Right cardiac atrium (tissue), 5 donors: ENCODE data around the gene RUNDC1. TPM values are rescaled to one million over a fixed set of nuclear protein-coding genes. Genes with fewer than 3 reads are reported as not detected.
A peak's percentile ranks its signal among the peaks of the same experiment; 100 is the strongest.

Source experiments
- ATAC-seq, 2 donors: fragments of 200-7000 bp; cut with Tn5 transposase; one replicate each; pipeline versions ENCODE4 v1.8.0 to v1.9.1; 2020; ENCODE audit warnings: moderate library complexity in 2 of 2, mild to moderate bottlenecking in 1 of 2
- DNase-seq, 3 donors: peaks; one replicate each; pipeline ENCODE4 v3.0.0-alpha.2; 2020
- H3K27ac ChIP-seq: one replicate; pipeline ENCODE4 v1.5.1; 2013; ENCODE audit warnings: mild to moderate bottlenecking, low read length, control low read depth, moderate library complexity
- H3K27me3 ChIP-seq: one replicate; pipeline ENCODE4 v1.6.1; 2013; ENCODE audit not compliant: control insufficient read depth, insufficient read depth
- H3K4me1 ChIP-seq: one replicate; pipeline ENCODE4 v1.6.1; 2013; ENCODE audit warnings: low read length; ENCODE audit not compliant: control insufficient read depth, insufficient read depth
- H3K4me3 ChIP-seq: one replicate; pipeline ENCODE4 v1.5.1; 2013; ENCODE audit warnings: low read length, control low read depth
- H3K9me3 ChIP-seq: one replicate; pipeline ENCODE4 v1.6.1; 2013; ENCODE audit warnings: low read length; ENCODE audit not compliant: control insufficient read depth
- WGBS: extraction: QIAGEN DNeasy Blood & Tissue Kit; methylation state at CpG from one replicate; pipeline ENCODE4 v1.1.7; 2013; 5-methylcytosine and 5-hydroxymethylcytosine counted together
- intact Hi-C, 4 donors: fragments of 100-400 bp; cut with DNase I; formaldehyde crosslinking; loops; one replicate each; pipeline versions ENCODE4 v1.11.0 to v1.14.0; 2022 to 2023
- polyA plus RNA-seq: library from polyadenylated mRNA; stranded (reverse); fragments of 200-250 nt; gene quantifications from one replicate; pipeline ENCODE4 v1.2.3, GENCODE V29; 2013
- total RNA-seq, 4 donors: library from RNA; stranded (reverse); fragmentation: NEBNext Ultra II Directional; extraction: Animal tissue kit (Norgen Biotek cat#: 25700); gene quantifications; one replicate each; pipeline ENCODE4 v1.2.1, GENCODE V29; 2021
- donor health status: healthy with polysubstance abuse.
- donor health status: DM: no; HTN: yes; CAD: no.
- donor health status: DM: no; HTN: no; CAD: no.
- donor health status: DM: no; HTN: yes; CAD: no; lungs with severe emphysema.
- donor health status: DM: yes; HTN: yes; CAD: no.

Gene RUNDC1
- total and polyA plus RNA-seq, 5 donors, result 6.7 to 14.4 (median 10.4) TPM

- peaks cover 20% of the 10 kb centered on the region for H3K4me1 ChIP-seq
- WGBS, result 63% methylated on average over 15 of the region's 15 CpGs
- intact Hi-C loops, result no loop called here
- peak; percentile 79 to 84 (median 83) for DNase-seq
- no peaks in the 10 kb centered on the region for H3K27me3 ChIP-seq
- H3K27ac ChIP-seq, result peak overlapping the region; percentile 6
- H3K9me3 ChIP-seq, result no peaks in the 10 kb centered on the region
- H3K4me3 ChIP-seq, result no peak overlapping the region
- ATAC-seq, result peak; percentile 29 to 43
Observed at GRCh38 chr17:43011728-43012472, 31.5 kb downstream of the RUNDC1 start.

GRCh38 chr17:43013296-43013695 lies 32.9 kb downstream of the RUNDC1 start:
- H3K4me1 ChIP-seq, result peaks cover 20% of the 10 kb centered on the region
- WGBS, result 69% methylated on average over 8 of the region's 8 CpGs
- H3K9me3 ChIP-seq, result no peaks in the 10 kb centered on the region
- no peak overlapping the region for H3K27ac ChIP-seq
- H3K27me3 ChIP-seq, result no peaks in the 10 kb centered on the region
- no peak overlapping the region for H3K4me3 ChIP-seq
- ATAC-seq, result no peak
- DNase-seq, result no peak
- intact Hi-C loops, result no loop called here

- Histone ChIP-seq H3K9me3 (no peaks in the 10 kb centered on the region), H3K27me3 (no peaks in the 10 kb centered on the region), H3K27ac (peak overlapping the region; percentile 60), H3K4me1 (peaks cover 20% of the 10 kb centered on the region), H3K4me3 (no peak overlapping the region)
- DNase-seq (peak in 1 of 3 donors; percentile 75), ATAC-seq (peak in 1 of 2 donors; percentile 4)
- intact Hi-C loops, result no loop called here
- WGBS, result 59% methylated on average over 12 of the region's 12 CpGs
Observed at GRCh38 chr17:43014020-43014648, 33.8 kb downstream of the RUNDC1 start.

DNA sequence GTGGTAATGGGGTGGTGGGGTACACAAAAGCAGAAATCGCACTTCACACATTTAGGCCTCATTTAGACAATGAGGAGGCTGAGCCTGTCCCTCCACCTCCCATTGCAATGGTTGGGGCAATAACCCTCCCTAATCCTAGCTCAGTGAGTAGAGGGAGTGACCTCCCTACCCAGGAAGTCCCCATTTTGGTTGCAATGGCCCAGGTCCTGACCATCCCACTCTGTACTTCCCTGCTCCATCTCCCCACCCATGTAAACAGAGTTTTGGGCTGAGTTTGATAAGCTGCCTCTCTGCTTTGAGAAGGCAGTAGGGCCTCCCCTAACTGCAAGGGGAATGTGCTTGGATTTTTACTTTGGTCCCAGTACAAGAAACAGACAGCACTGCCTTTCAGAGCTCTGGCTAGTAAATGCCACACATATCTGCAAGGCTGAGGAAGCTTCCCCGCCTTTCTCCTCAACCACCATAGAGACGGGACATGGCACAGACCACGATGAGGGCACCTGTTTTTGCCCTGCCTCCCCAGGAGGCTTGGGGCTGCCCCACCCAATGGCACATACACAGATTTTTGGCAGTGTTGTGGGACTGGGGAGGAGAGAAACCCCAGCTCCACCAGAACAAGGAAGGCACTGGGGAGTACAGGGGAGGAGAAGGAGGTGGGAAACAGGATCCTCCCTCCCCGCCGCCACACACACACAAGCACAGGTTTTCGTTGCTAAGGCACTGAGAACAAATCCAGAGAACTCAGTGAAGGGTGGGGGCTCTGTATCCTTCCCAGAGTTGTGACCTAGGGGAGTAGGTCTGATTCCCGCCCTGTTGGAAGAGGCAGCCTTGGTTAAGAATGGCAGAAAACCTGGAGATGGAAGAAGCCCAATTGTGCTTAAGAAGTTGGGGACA lies 34.5 kb downstream of the RUNDC1 start:
- H3K9me3 ChIP-seq, result no peaks in the 10 kb centered on the region
- H3K4me3 ChIP-seq, result no peak overlapping the region
- H3K27ac ChIP-seq, result peak overlapping the region; percentile 60
- H3K4me1 ChIP-seq, result peaks cover 22% of the 10 kb centered on the region
- DNase-seq (peak in 1 of 3 donors; percentile 52), ATAC-seq (peak in 1 of 2 donors; percentile 42)
- intact Hi-C loops, result no loop called here
- 63% methylated on average over 8 of the region's 8 CpGs for WGBS
- no peaks in the 10 kb centered on the region for H3K27me3 ChIP-seq

GRCh38 chr17:43015579-43015978 lies 35.2 kb downstream of the RUNDC1 start:
- Histone ChIP-seq H3K27ac (peak overlapping the region; percentile 60), H3K4me3 (no peak overlapping the region), H3K27me3 (no peaks in the 10 kb centered on the region), H3K9me3 (no peaks in the 10 kb centered on the region), H3K4me1 (peaks cover 22% of the 10 kb centered on the region)
- ATAC-seq (peak; percentile 68 to 77), DNase-seq (peak; percentile 88 to 91 (median 90))
- 39% methylated on average over 9 of the region's 9 CpGs for WGBS
- intact Hi-C loops, result no loop called here

- Histone ChIP-seq H3K27ac (peak overlapping the region; percentile 44), H3K27me3 (no peaks in the 10 kb centered on the region), H3K4me1 (peaks cover 22% of the 10 kb centered on the region), H3K4me3 (no peak overlapping the region), H3K9me3 (no peaks in the 10 kb centered on the region)
- 92% methylated on average over 7 of the region's 7 CpGs for WGBS
- peak in 1 of 3 donors; percentile 51 for DNase-seq
- intact Hi-C loops, result no loop called here
- ATAC-seq, result no peak
Observed at GRCh38 chr17:43016216-43016615, 35.9 kb downstream of the RUNDC1 start.

DNA sequence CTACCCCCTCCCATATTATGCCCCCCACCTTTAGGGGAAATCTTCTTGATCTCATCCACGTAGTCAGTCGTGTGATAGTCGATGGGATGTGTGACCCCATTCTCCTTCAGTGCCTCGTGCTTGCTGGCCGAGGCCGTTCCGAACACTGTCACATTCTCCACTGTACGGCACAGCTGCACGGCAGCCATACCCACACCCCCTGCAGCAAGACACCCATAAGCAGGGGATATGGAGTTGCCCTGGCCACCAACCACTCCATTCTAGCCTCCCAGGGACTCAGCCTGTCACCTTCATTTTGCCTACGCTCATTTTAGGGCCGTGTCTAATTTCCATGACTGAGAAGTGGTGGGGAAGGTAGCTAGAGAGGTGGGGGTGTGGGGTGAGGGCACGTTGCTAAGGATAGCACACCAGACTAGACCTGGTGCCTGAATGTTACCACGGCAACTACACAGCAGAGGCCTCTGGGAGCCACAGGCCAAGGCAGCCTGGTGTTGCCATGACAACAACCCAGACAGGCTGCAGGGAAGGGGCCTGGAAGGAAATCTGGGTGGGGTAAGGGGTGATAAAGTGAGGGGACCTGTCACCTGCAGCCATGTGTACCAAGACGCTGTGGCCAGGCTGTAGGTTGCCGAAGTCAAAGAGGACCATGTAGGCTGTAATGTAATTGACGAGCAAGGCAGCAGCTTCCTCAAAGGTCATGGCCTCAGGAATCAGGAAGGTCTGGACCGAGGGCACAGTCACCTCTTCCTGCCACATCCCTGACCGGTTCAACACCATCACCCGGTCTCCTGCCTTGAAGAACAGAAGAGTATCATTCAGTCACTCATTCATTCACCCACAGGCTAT lies 37.9 kb downstream of the RUNDC1 start:
- H3K9me3 ChIP-seq, result no peaks in the 10 kb centered on the region
- no peak for DNase-seq
- H3K27ac ChIP-seq, result peak overlapping the region; percentile 11
- WGBS, result 59% methylated on average over 19 of the region's 19 CpGs
- H3K4me3 ChIP-seq, result no peak overlapping the region
- no peaks in the 10 kb centered on the region for H3K27me3 ChIP-seq
- no peak for ATAC-seq
- peaks cover 22% of the 10 kb centered on the region for H3K4me1 ChIP-seq
- intact Hi-C loops, result no loop called here

GRCh38 chr17:43018932-43019331 lies 38.6 kb downstream of the RUNDC1 start:
- intact Hi-C loops, result no loop called here
- ATAC-seq (no peak), DNase-seq (no peak)
- peaks cover 22% of the 10 kb centered on the region for H3K4me1 ChIP-seq
- H3K4me3 ChIP-seq, result no peak overlapping the region
- WGBS, result 31% methylated on average over 4 of the region's 4 CpGs
- H3K27ac ChIP-seq, result no peak overlapping the region
- H3K9me3 ChIP-seq, result no peaks in the 10 kb centered on the region
- H3K27me3 ChIP-seq, result no peaks in the 10 kb centered on the region

DNA sequence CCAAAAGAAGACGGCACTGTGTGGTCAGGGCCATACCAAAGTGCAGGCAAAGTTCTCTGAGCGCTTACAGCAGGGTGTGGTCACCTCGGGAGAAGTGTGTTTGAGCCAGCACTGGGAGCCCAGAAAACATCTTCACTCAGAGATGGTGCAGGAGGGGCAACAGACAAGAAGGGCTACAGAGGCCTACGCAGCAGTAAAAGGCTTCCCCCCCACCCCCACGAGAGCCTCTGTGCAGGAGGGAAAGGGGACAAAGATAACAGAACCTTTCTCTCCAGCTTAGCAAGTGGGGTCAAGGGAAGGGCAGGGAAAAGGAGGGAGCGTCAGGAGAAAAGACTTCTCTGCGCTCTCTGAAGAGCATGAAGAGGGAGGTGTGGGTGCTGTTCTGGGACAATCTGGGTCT lies 39.1 kb downstream of the RUNDC1 start:
- no peak overlapping the region for H3K4me3 ChIP-seq
- intact Hi-C loops, result no loop called here

GRCh38 chr17:43020030-43020621 lies 39.8 kb downstream of the RUNDC1 start:
- DNase-seq, result peak in 2 of 3 donors; percentile 44 to 73
- intact Hi-C loops, result loop anchor here in 3 of 4 donors (10.0 kb wide), 2 partner anchors 105 to 155 kb away; partner anchors contain the start of genes BRCA1 (in 2 of the 3) and NBR1 (in 1 of the 3)
- Histone ChIP-seq H3K9me3 (no peaks in the 10 kb centered on the region), H3K4me1 (peaks cover 12% of the 10 kb centered on the region), H3K27ac (peak overlapping the region; percentile 87), H3K27me3 (no peaks in the 10 kb centered on the region), H3K4me3 (no peak overlapping the region)
- peak in 1 of 2 donors; percentile 29 for ATAC-seq
- WGBS, result 53% methylated on average over 6 of the region's 6 CpGs

More for the DNA sequence above, 39.1 kb downstream of the RUNDC1 start:
- H3K27me3 ChIP-seq, result no peaks in the 10 kb centered on the region
- ATAC-seq (no peak), DNase-seq (peak in 1 of 3 donors; percentile 66)
- WGBS, result 26% methylated on average over 7 of the region's 7 CpGs
- H3K4me1 ChIP-seq, result peaks cover 19% of the 10 kb centered on the region
- no peaks in the 10 kb centered on the region for H3K9me3 ChIP-seq
- peak overlapping the region; percentile 87 for H3K27ac ChIP-seq
